ENCODE data around the gene DNAH5.

The DNAH5 gene

DNA sequence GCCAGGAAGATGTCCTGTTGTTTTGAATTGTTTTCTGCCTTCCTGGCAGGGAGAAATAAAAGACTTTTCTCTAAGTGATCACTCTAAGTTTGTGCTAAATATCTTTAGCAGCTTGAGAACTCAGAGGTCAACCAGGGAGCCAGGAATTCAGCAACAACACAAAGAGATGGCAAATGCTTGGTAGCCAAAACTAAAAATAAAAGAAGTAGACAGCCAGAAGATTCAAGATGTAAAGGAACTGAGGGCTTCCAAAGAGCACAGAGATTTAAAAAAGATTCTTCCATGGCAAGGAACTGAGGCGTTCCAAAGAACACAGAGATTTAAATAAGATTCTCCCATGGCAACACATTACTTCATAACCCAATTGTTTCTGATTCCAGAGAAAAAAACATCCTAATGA, 9.6 kb downstream of the DNAH5 start:
- Mint-ChIP-seq H3K27ac (no peak overlapping the region), H3K27me3 (ENCODE audit: low read depth, poor library complexity) (peaks cover 4% of the 10 kb centered on the region), H3K4me1 (peaks cover 7% of the 10 kb centered on the region), H3K36me3 (ENCODE audit: low read depth) (no peaks in the 10 kb centered on the region), H3K9me3 (peaks cover 14% of the 10 kb centered on the region), H3K4me3 (no peak overlapping the region)
- TF ChIP-seq, protein P1, sequence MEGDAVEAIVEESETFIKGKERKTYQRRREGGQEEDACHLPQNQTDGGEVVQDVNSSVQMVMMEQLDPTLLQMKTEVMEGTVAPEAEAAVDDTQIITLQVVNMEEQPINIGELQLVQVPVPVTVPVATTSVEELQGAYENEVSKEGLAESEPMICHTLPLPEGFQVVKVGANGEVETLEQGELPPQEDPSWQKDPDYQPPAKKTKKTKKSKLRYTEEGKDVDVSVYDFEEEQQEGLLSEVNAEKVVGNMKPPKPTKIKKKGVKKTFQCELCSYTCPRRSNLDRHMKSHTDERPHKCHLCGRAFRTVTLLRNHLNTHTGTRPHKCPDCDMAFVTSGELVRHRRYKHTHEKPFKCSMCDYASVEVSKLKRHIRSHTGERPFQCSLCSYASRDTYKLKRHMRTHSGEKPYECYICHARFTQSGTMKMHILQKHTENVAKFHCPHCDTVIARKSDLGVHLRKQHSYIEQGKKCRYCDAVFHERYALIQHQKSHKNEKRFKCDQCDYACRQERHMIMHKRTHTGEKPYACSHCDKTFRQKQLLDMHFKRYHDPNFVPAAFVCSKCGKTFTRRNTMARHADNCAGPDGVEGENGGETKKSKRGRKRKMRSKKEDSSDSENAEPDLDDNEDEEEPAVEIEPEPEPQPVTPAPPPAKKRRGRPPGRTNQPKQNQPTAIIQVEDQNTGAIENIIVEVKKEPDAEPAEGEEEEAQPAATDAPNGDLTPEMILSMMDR (IDR thresholded peaks at IDR 0.05): no peak
- DNase-seq: no peak

DNA sequence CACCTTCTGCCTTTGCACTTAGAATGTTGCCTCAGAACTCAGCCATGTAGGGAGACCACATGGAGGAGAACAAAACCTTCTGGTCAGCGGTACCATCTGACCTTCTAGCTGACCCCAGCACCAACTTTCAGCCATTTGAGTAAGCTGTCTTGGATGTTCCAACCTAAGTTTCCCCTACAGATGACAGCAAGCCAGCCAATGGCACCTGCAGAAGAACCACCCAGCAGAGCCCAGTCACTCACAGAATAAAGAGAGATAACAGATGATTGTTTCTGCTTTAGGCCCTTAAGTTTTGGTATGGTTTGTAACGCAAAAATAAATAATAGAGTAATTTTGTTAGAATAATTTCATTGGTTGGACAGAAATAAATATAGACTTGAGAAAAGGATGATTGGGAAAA, 10.4 kb downstream of the DNAH5 start:
- no peaks in the 10 kb centered on the region for H3K36me3 Mint-ChIP-seq (ENCODE audit: low read depth)
- no peaks in the 10 kb centered on the region for H3K27me3 Mint-ChIP-seq (ENCODE audit: low read depth, poor library complexity)
- no peaks in the 10 kb centered on the region for H3K4me1 Mint-ChIP-seq
- H3K9me3 Mint-ChIP-seq: peaks cover 14% of the 10 kb centered on the region
- TF ChIP-seq, protein P1 (IDR thresholded peaks at IDR 0.05): no peak
- H3K4me3 Mint-ChIP-seq: no peak overlapping the region
- no peak for DNase-seq
- no peak overlapping the region for H3K27ac Mint-ChIP-seq

DNA sequence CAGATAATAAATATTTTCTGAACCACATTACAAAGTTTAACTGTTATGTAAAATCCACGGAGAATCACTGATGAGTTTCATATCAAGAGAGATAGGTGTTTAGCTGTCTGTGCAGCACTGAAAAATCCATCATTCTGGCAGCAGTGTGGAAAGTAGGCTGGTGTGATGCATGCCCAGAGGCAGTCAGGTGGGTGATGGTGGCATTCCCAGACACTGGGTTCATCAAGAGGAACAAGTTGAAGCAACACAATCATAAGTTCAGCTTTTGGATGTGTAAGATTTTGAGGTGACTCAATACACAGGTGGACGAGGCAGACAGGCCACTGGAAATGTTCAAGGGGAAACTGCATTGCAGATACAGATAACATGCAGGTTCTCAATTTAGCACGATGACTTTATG, 11.9 kb downstream of the DNAH5 start:
- TF ChIP-seq, protein P1 (IDR thresholded peaks at IDR 0.05): no peak
- Mint-ChIP-seq H3K9me3 (peaks cover 14% of the 10 kb centered on the region), H3K4me3 (no peak overlapping the region), H3K27me3 (ENCODE audit: low read depth, poor library complexity) (no peaks in the 10 kb centered on the region), H3K36me3 (ENCODE audit: low read depth) (no peaks in the 10 kb centered on the region), H3K4me1 (no peaks in the 10 kb centered on the region), H3K27ac (no peak overlapping the region)
- no peak for DNase-seq

DNA sequence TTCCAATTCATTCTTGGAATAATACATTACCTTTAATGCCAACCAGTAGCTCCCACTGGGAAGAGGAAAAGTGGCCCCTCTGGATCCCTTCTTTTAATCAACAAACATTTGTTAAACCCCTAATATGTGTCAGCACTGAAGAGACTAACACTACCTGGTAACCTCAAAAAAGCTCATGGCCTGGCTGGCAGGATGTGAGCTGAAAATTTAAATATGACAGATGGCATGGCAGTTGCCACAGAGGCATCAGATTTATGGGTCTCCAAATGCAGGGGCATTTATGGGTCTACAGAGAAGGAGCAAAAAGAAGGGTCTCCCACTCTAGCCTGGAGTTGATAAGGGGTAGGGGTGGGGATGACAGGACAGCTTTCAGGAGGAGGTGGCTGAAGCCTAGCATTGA, 12.5 kb downstream of the DNAH5 start:
- no peaks in the 10 kb centered on the region for H3K27me3 Mint-ChIP-seq (ENCODE audit: low read depth, poor library complexity)
- H3K9me3 Mint-ChIP-seq: peaks cover 14% of the 10 kb centered on the region
- no peak for DNase-seq
- H3K4me3 Mint-ChIP-seq: no peak overlapping the region
- no peaks in the 10 kb centered on the region for H3K36me3 Mint-ChIP-seq (ENCODE audit: low read depth)
- no peak overlapping the region for H3K27ac Mint-ChIP-seq
- no peaks in the 10 kb centered on the region for H3K4me1 Mint-ChIP-seq
- TF ChIP-seq, protein P1 (IDR thresholded peaks at IDR 0.05): no peak

DNA sequence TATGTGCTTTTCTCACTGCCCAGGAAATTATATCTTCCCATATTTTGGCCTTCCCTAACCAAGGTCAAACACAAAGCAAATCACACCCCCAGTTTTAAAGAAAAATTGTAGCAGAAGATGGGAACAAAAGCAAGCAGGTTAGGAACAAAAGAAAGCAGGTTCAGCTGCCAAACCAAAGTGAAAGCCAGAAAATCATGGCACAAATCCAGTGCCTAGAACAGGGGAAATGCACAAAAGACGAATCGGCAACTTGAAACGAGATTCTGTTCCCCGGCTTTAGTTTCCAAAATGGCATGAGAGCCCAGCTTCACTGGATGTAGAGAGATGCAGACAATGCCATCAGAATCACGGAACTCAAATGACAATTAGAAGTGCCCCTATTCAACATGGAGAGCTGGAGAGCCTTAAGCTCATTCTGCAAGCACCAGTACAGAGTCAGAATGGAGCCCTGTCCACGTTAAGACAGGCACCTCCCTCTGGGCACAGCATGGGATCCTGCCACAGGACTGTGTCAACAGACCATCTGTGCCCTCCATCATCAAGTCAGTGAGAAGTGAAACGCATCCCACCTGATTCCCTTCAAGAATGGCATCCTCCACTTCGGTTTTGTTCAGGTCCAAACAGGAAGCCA, 13.8 kb downstream of the DNAH5 start:
- H3K4me3 Mint-ChIP-seq: no peak overlapping the region
- no peaks in the 10 kb centered on the region for H3K27me3 Mint-ChIP-seq (ENCODE audit: low read depth, poor library complexity)
- no peak for DNase-seq
- H3K27ac Mint-ChIP-seq: no peak overlapping the region
- no peaks in the 10 kb centered on the region for H3K4me1 Mint-ChIP-seq
- peaks cover 14% of the 10 kb centered on the region for H3K9me3 Mint-ChIP-seq
- H3K36me3 Mint-ChIP-seq (ENCODE audit: low read depth): no peaks in the 10 kb centered on the region
- TF ChIP-seq, protein P1 (IDR thresholded peaks at IDR 0.05): no peak

DNA sequence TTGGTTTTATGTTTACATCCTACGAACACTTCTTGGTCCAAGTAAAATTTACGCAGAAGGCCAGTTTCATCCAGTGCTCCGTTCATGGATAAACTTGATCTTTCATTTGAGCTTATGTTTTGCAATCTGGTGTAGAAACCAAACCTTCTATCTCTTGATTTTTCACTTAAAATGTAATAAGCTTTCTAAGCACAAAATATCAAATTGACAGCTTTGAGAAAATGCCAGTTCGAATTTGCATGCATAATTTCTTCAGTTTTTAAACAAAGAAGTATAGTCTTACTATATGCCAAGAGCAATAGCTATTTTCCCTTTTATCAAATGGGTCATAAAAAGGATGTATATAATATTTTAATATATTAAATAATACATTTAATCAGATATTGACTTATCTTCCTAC, 17.8 kb downstream of the DNAH5 start:
- TF ChIP-seq, protein P1 (IDR thresholded peaks at IDR 0.05): no peak
- Mint-ChIP-seq H3K4me3 (no peak overlapping the region), H3K4me1 (no peaks in the 10 kb centered on the region)

More for the DNA sequence above, 17.8 kb downstream of the DNAH5 start:
- H3K36me3 Mint-ChIP-seq (ENCODE audit: low read depth): no peaks in the 10 kb centered on the region
- DNase-seq: no peak
- H3K27me3 Mint-ChIP-seq (ENCODE audit: low read depth, poor library complexity): no peaks in the 10 kb centered on the region
- no peak overlapping the region for H3K27ac Mint-ChIP-seq
- H3K9me3 Mint-ChIP-seq: no peaks in the 10 kb centered on the region
